ENCODE measurements around the gene ZSCAN30. TPM values are rescaled to one million over a fixed set of nuclear protein-coding genes. Genes with fewer than 3 reads are reported as not detected.

ZSCAN30 gene
- total and polyA plus RNA-seq, 2 donors (not counting 3 experiments of a cell fraction or from before 2014, with no cell fraction given): 6.7 to 18.0 TPM

DNA sequence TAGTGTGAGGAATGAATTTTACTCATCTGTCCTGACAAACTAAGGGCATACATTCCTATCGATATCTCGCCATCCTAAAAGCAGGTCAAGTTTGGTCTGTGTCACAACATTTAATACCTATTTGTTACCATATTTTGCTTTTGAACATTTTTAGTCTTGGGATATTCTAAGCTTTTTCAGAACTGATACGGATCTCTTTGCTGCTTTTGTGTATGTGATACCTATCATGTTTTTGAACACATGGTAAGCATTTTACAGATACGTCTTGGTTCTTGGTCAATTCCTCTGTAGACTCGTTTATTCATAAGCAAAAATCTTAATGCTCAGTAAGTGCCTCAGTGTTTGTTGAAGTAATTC is 48.6 kb downstream of the ZSCAN30 start:
- Histone ChIP-seq H2AFZ (ENCODE audit: low read depth, low read length) (peak overlapping the region; percentile 44), H3K9me3 (replicated peaks; ENCODE audit: control insufficient read depth, insufficient read depth, low read length) (peaks cover 8% of the 10 kb centered on the region), H4K20me1 (replicated peaks; ENCODE audit: control insufficient read depth, extremely low read depth, insufficient read depth, low read length) (no peaks in the 10 kb centered on the region), H3K27ac (ENCODE audit: insufficient read depth, low read depth, low read length) (peak overlapping the region; percentile 98), H3K4me2 (ENCODE audit: insufficient read depth, low read length) (peak overlapping the region; percentile 95), H3K27me3 (ENCODE audit: control insufficient read depth in 2 of 2, insufficient read depth in 2 of 2, low read length in 2 of 2) (no peaks in the 10 kb centered on the region), H3K9me1 (replicated peaks; ENCODE audit: control insufficient read depth, extremely low read depth, insufficient read depth, low read length) (no peaks in the 10 kb centered on the region), H3K4me3 (replicated peaks in 1 of 3; ENCODE audit: insufficient read depth in 1 of 3, low read depth in 1 of 3, low read length in 3 of 3) (peak overlapping the region; percentile 37 to 73 (median 56)), H3K9ac (replicated peaks; ENCODE audit: extremely low read depth, insufficient read depth, low read length) (peak overlapping the region; percentile 98), H3K79me2 (ENCODE audit: control insufficient read depth, insufficient read depth, low read length) (no peaks in the 10 kb centered on the region), H3K4me1 (ENCODE audit: control insufficient read depth, extremely low read depth, insufficient read depth, low read length) (peaks cover 12% of the 10 kb centered on the region), H3K36me3 (ENCODE audit: control insufficient read depth in 2 of 2, extremely low read depth in 1 of 2, insufficient read depth in 2 of 2, low read length in 2 of 2) (peaks cover 0 to 13% of the 10 kb centered on the region in 2 experiments)
- TF ChIP-seq EZH2 (IDR thresholded peaks at IDR 0.05; ENCODE audit: borderline replicate concordance, low read depth, low read length, severe bottlenecking) (no peak), FOS (IDR thresholded peaks at IDR 0.05; ENCODE audit: borderline replicate concordance, insufficient read depth, low read length) (no peak), CTCF (IDR thresholded peaks at IDR 0.05; ENCODE audit: extremely low read depth in 1 of 2, insufficient read depth in 1 of 2, low read depth in 1 of 2, low read length in 2 of 2) (no peak), POLR2AphosphoS5 (IDR thresholded peaks at IDR 0.05; ENCODE audit: insufficient read depth, low read depth, low read length) (no peak), MYC (IDR thresholded peaks at IDR 0.05; ENCODE audit: low read depth, low read length) (no peak)
- TF ChIP-seq, protein P1, sequence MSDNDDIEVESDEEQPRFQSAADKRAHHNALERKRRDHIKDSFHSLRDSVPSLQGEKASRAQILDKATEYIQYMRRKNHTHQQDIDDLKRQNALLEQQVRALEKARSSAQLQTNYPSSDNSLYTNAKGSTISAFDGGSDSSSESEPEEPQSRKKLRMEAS (IDR thresholded peaks at IDR 0.05; ENCODE audit: insufficient read depth, insufficient read length): no peak
- dilution Hi-C loops (cut with MboI; ENCODE audit: extremely low pct_ligation_motif_present, low sequenced_read_pairs): no loop called here
- FAIRE-seq (no peak), DNase-seq (ENCODE audit: low read depth, low spot score) (no peak)
- ChIA-PET CTCF (interaction anchor here (1.1 to 2.2 kb wide), 4 partner anchors 41 to 235 kb away, joined by 4 to 10 read pairs (median 4); partner anchors contain the start of gene ZSCAN30), POLR2A (interaction anchor here (1.3 to 1.6 kb wide), 2 partner anchors 9 to 49 kb away, joined by 4 to 9 read pairs; partner anchors contain the start of gene ZSCAN30)
- intact Hi-C loops (cut with micrococcal nuclease): loop anchor here (1.0 to 5.0 kb wide), 4 partner anchors 26 to 886 kb away; partner anchors contain the start of genes ELP2, RMP24 and SLC39A6
- TSS peak; percentile 77 for BruUV-seq (replicated peaks)

All from endothelial cell of umbilical vein (primary cell).